ENCODE data around the gene SH3PXD2A. TPM values are rescaled to one million over a fixed set of nuclear protein-coding genes. Genes with fewer than 3 reads are reported as not detected.

SH3PXD2A gene
- total RNA-seq, 1 experiment from 2014 or later: 4.5 TPM

GRCh38 chr10:103890688-103891087, 35.3 kb upstream of the SH3PXD2A start:
- H3K27ac Mint-ChIP-seq: peak overlapping the region in 1 of 3 experiments; percentile 85; a peak in 3 of 7 replicates

More at GRCh38 chr10:103890688-103891087, 35.3 kb upstream of the SH3PXD2A start:
- Histone ChIP-seq H3K9ac (ENCODE audit: extremely low read depth, insufficient read length, low read length) (no peak overlapping the region), H3K79me1 (ENCODE audit: insufficient read depth, low read depth, low read length, poor library complexity, severe bottlenecking) (no peaks in the 10 kb centered on the region), H2BK20ac (ENCODE audit: low read depth, low read length, poor library complexity, severe bottlenecking) (no peak overlapping the region), H3K56ac (ENCODE audit: insufficient read length, low read depth, low read length) (no peak overlapping the region), H3K27ac (ENCODE audit: insufficient read length, low read depth, low read length) (no peak overlapping the region), H2AK5ac (ENCODE audit: insufficient read length, low read length) (no peak overlapping the region), H4K8ac (replicated peaks; ENCODE audit: insufficient read length, low read depth, low read length) (no peak overlapping the region), H3K4ac (ENCODE audit: low read depth, low read length) (no peak overlapping the region), H3K4me2 (ENCODE audit: insufficient read depth, insufficient read length, low read length) (no peak overlapping the region), H2BK120ac (ENCODE audit: low read depth, low read length, poor library complexity, severe bottlenecking) (no peak overlapping the region), H3K18ac (ENCODE audit: insufficient read length, low read depth, low read length) (no peak overlapping the region), H4K91ac (ENCODE audit: insufficient read length, low read depth, low read length) (no peak overlapping the region), H2AFZ (ENCODE audit: low read length) (no peak overlapping the region), H3K4me1 (ENCODE audit: insufficient read depth, low read length) (no peaks in the 10 kb centered on the region), H3K14ac (ENCODE audit: insufficient read depth, low read length) (no peak overlapping the region), H3K23ac (ENCODE audit: insufficient read length, low read depth, low read length) (no peak overlapping the region), H3K79me2 (ENCODE audit: insufficient read depth, low read length) (no peaks in the 10 kb centered on the region), H2BK12ac (ENCODE audit: insufficient read length, low read depth, low read length) (no peak overlapping the region), H2BK15ac (ENCODE audit: low read depth, low read length) (no peak overlapping the region), H3K23me2 (ENCODE audit: insufficient read length, low read depth, low read length, poor library complexity, severe bottlenecking) (no peaks in the 10 kb centered on the region), H4K5ac (ENCODE audit: insufficient read length, low read depth, low read length) (no peak overlapping the region), H3T11ph (ENCODE audit: low read length) (no peak overlapping the region), H3K27me3 (ENCODE audit: insufficient read depth, low read length) (no peaks in the 10 kb centered on the region), H4K20me1 (ENCODE audit: control insufficient read depth, insufficient read depth, insufficient read length) (no peaks in the 10 kb centered on the region), H3K9me3 (ENCODE audit: control insufficient read depth, low read depth, low read length) (no peaks in the 10 kb centered on the region), H2BK5ac (ENCODE audit: insufficient read length, low read length) (no peak overlapping the region)
- Mint-ChIP-seq H3K9me3 (no peaks in the 10 kb centered on the region), H3K4me1 (peaks cover 11 to 12% of the 10 kb centered on the region in 2 experiments), H3K36me3 (ENCODE audit: insufficient read depth in 1 of 3, low read depth in 3 of 3) (peaks cover 0 to 9% (median 0%) of the 10 kb centered on the region in 3 experiments; a peak in 5 of 7 replicates), H3K4me3 (no peak overlapping the region), H3K27me3 (ENCODE audit: low read depth) (no peaks in the 10 kb centered on the region)
- no CpG with 5 or more reads among the region's 2 CpGs for WGBS (ENCODE audit: extremely low coverage, insufficient read length, low lambda C conversion rate)
- no peak for TF ChIP-seq CTCF (conservative IDR thresholded peaks at IDR 0.05)
- DNase-seq: no peak

Measured in H9 (cell line).